ENCODE data around the gene C14orf93. TPM values are rescaled to one million over a fixed set of nuclear protein-coding genes. Genes with fewer than 3 reads are reported as not detected.
A peak's percentile ranks its signal among the peaks of the same experiment; 100 is the strongest.

The C14orf93 gene
- total and polyA plus RNA-seq, 4 donors = 7.5 to 14.9 (median 9.3) TPM

DNA sequence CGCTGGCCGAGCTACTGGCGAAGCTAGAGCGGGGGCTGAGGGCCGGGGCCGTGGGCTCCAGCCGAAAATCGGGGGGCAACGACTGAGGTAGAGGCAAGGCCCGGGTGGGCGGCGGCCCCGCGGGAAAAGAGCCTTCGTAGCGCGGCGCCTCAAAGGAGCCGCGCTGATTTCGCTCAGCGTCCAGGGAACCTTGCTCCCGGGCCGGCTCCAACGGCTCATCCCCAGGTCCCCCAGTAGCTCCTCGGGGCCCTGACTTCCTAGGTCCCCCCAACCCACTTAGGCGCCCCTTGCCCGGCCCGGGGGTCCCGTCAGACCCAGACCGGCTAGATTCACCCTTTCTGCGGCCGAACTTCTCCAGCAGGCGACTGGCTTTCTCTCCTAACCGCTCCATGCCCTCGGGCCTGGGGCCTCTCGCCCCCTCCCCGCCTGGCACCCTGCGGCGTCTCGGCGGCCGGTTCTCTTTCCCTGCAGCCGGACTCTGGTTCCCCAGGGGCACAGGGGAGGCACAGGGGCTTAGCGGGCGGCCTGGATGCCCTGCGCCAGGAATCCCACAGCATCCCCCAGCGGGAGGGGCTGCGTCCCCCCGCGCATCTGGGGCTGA lies 28.0 kb downstream of the C14orf93 start:
- H3K9ac ChIP-seq (ENCODE audit: insufficient read depth in 1 of 2, low read length in 2 of 2) = peak overlapping the region in 1 of 2 donors; percentile 33
- H3K27ac ChIP-seq (ENCODE audit: low read depth in 1 of 2, low read length in 1 of 2) = peak overlapping the region; percentile 69 to 92
- TF ChIP-seq, protein P1, sequence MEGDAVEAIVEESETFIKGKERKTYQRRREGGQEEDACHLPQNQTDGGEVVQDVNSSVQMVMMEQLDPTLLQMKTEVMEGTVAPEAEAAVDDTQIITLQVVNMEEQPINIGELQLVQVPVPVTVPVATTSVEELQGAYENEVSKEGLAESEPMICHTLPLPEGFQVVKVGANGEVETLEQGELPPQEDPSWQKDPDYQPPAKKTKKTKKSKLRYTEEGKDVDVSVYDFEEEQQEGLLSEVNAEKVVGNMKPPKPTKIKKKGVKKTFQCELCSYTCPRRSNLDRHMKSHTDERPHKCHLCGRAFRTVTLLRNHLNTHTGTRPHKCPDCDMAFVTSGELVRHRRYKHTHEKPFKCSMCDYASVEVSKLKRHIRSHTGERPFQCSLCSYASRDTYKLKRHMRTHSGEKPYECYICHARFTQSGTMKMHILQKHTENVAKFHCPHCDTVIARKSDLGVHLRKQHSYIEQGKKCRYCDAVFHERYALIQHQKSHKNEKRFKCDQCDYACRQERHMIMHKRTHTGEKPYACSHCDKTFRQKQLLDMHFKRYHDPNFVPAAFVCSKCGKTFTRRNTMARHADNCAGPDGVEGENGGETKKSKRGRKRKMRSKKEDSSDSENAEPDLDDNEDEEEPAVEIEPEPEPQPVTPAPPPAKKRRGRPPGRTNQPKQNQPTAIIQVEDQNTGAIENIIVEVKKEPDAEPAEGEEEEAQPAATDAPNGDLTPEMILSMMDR (IDR thresholded peaks at IDR 0.05; ENCODE audit: control extremely low read depth, extremely low read depth) = no peak
- no peaks in the 10 kb centered on the region for H3K9me3 ChIP-seq (ENCODE audit: control insufficient read depth in 4 of 4, insufficient read depth in 3 of 4, low read length in 3 of 4)
- H3K4me1 ChIP-seq (ENCODE audit: control insufficient read depth in 5 of 5, insufficient read depth in 5 of 5, low read length in 5 of 5) = peaks cover 0 to 41% (median 18%) of the 10 kb centered on the region in 5 donors
- DNase-seq (no peak), ATAC-seq (ENCODE audit: insufficient read depth, low FRiP score) (no peak)
- 1 to 2% methylated on average over 43 to 51 of the region's 51 CpGs for WGBS, 2 donors
- no peaks in the 10 kb centered on the region for H3K27me3 ChIP-seq (ENCODE audit: control insufficient read depth in 3 of 3, insufficient read depth in 3 of 3, low read length in 2 of 3)
- H3K4me3 ChIP-seq = peak overlapping the region; percentile 67
- peaks cover 0 to 12% (median 0%) of the 10 kb centered on the region in 4 donors for H3K36me3 ChIP-seq (ENCODE audit: control insufficient read depth in 4 of 4, insufficient read depth in 4 of 4, low read length in 4 of 4)

DNA sequence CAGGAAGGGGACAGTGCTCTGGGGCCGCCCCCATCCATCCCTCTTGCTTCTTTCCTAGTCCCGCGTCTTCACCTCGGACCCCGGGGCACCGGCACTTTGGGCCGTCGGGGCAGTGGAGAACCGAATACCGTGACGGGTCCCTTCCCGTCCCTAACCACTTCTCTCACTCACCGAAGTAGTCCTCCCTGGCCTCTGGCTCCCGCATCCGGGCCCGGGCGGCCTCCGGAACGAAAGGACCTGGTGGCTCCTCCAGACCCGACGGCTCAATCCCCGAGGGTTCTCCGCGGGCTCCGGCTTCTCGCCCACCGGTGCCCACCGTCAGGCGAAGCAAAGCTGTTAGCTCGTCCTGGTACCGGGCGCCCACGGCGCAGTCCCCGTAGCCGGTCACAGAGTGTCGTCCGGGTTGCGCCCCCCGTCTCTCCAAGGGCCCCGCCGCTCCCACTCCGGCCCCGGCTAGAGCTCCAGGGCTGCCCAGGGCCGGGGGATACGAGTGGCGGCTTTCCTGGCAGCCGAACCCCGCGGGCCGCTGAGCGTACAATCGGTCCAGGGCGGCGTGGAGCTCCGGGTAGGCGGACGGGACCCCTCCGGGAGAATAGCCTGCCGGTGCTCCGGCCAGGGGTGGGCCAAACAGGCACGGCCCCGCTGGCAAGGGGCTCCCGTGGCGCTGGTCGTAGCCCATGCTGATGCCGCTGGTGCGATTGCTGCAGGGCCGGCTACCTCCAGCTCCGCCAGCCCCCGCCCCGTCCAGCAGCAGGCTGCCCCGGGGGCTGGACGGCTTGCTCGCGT lies 28.7 kb downstream of the C14orf93 start:
- Histone ChIP-seq H3K27ac (ENCODE audit: low read depth in 1 of 2, low read length in 1 of 2) (peak overlapping the region; percentile 57 to 92), H3K27me3 (ENCODE audit: control insufficient read depth in 3 of 3, insufficient read depth in 3 of 3, low read length in 2 of 3) (no peaks in the 10 kb centered on the region), H3K4me1 (ENCODE audit: control insufficient read depth in 5 of 5, insufficient read depth in 5 of 5, low read length in 5 of 5) (peaks cover 0 to 47% (median 23%) of the 10 kb centered on the region in 5 donors), H3K9me3 (ENCODE audit: control insufficient read depth in 4 of 4, insufficient read depth in 3 of 4, low read length in 3 of 4) (no peaks in the 10 kb centered on the region), H3K36me3 (ENCODE audit: control insufficient read depth in 4 of 4, insufficient read depth in 4 of 4, low read length in 4 of 4) (peaks cover 0 to 11% (median 2%) of the 10 kb centered on the region in 4 donors), H3K9ac (ENCODE audit: insufficient read depth in 1 of 2, low read length in 2 of 2) (peak overlapping the region; percentile 43 to 70), H3K4me3 (peak overlapping the region; percentile 67)
- ATAC-seq (ENCODE audit: insufficient read depth, low FRiP score) = peak; percentile 23
- 4 to 5% methylated on average over 73 to 76 of the region's 76 CpGs for WGBS, 2 donors
- TF ChIP-seq, protein P1 (IDR thresholded peaks at IDR 0.05; ENCODE audit: control extremely low read depth, extremely low read depth) = no peak
- DNase-seq = peak in 2 of 3 donors; percentile 33 to 36

DNA sequence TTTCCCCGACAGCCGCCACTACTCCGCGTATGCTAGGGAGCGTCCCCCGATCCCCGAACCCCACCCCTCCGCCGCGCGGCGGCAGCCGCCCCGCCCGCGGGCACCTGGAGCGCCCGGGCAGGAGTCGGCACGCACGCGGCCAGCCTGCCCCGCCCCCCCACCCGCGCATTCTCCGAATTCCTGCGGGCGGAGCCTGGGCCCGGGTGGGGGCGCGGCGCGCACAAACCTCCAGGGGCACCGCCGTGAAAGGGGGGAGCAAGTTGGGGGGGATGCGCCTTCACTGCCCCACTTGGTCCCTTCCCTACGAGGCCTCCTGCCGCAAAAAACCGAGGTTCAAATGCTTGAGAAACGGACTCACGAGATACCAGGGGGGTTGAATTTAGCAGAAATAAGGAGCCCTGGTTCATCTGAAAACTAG lies 29.3 kb downstream of the C14orf93 start:
- DNase-seq (peak; percentile 48 to 77 (median 60)), ATAC-seq (ENCODE audit: insufficient read depth, low FRiP score) (peak; percentile 37)
- 1% methylated on average over 39 to 41 of the region's 41 CpGs for WGBS, 2 donors
- Histone ChIP-seq H3K27ac (ENCODE audit: low read depth in 1 of 2, low read length in 1 of 2) (peak overlapping the region; percentile 70 to 94), H3K4me3 (peak overlapping the region; percentile 67), H3K9ac (ENCODE audit: insufficient read depth in 1 of 2, low read length in 2 of 2) (peak overlapping the region; percentile 70 to 84), H3K27me3 (ENCODE audit: control insufficient read depth in 3 of 3, insufficient read depth in 3 of 3, low read length in 2 of 3) (no peaks in the 10 kb centered on the region), H3K36me3 (ENCODE audit: control insufficient read depth in 4 of 4, insufficient read depth in 4 of 4, low read length in 4 of 4) (peaks cover 0 to 11% (median 2%) of the 10 kb centered on the region in 4 donors), H3K4me1 (ENCODE audit: control insufficient read depth in 5 of 5, insufficient read depth in 5 of 5, low read length in 5 of 5) (peaks cover 0 to 47% (median 23%) of the 10 kb centered on the region in 5 donors), H3K9me3 (ENCODE audit: control insufficient read depth in 4 of 4, insufficient read depth in 3 of 4, low read length in 3 of 4) (no peaks in the 10 kb centered on the region)
- TF ChIP-seq, protein P1 (IDR thresholded peaks at IDR 0.05; ENCODE audit: control extremely low read depth, extremely low read depth) = no peak
